ENCODE data around the gene OR1D5.

GRCh38 chr17:3048727-3049471 lies 14.5 kb downstream of the OR1D5 start:
- TF ChIP-seq, protein P1, sequence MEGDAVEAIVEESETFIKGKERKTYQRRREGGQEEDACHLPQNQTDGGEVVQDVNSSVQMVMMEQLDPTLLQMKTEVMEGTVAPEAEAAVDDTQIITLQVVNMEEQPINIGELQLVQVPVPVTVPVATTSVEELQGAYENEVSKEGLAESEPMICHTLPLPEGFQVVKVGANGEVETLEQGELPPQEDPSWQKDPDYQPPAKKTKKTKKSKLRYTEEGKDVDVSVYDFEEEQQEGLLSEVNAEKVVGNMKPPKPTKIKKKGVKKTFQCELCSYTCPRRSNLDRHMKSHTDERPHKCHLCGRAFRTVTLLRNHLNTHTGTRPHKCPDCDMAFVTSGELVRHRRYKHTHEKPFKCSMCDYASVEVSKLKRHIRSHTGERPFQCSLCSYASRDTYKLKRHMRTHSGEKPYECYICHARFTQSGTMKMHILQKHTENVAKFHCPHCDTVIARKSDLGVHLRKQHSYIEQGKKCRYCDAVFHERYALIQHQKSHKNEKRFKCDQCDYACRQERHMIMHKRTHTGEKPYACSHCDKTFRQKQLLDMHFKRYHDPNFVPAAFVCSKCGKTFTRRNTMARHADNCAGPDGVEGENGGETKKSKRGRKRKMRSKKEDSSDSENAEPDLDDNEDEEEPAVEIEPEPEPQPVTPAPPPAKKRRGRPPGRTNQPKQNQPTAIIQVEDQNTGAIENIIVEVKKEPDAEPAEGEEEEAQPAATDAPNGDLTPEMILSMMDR (IDR thresholded peaks at IDR 0.05; ENCODE audit: extremely low read depth in 1 of 2, insufficient read depth in 1 of 2, low read depth in 1 of 2, low read length in 2 of 2) = peak; percentile 74 to 86
- TF ChIP-seq MYC (IDR thresholded peaks at IDR 0.05; ENCODE audit: low read depth, low read length) = no peak
- peak; percentile 70 for TF ChIP-seq POLR2A (IDR thresholded peaks at IDR 0.05; ENCODE audit: low read depth, low read length)
- peak; percentile 69 for TF ChIP-seq POLR2AphosphoS5 (IDR thresholded peaks at IDR 0.05; ENCODE audit: insufficient read depth, low read depth, low read length)
- no peak for TF ChIP-seq GATA2 (IDR thresholded peaks at IDR 0.05; ENCODE audit: insufficient read depth, insufficient read length, low read depth, low read length)
- TF ChIP-seq, protein P2, sequence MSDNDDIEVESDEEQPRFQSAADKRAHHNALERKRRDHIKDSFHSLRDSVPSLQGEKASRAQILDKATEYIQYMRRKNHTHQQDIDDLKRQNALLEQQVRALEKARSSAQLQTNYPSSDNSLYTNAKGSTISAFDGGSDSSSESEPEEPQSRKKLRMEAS (IDR thresholded peaks at IDR 0.05; ENCODE audit: insufficient read depth, insufficient read length) = no peak
- no peak for TF ChIP-seq EZH2 (IDR thresholded peaks at IDR 0.05; ENCODE audit: borderline replicate concordance, low read depth, low read length, severe bottlenecking)
- TF ChIP-seq JUN (IDR thresholded peaks at IDR 0.05; ENCODE audit: borderline replicate concordance, insufficient read depth, insufficient read length, low read depth) = no peak
- no peak for TF ChIP-seq FOS (IDR thresholded peaks at IDR 0.05; ENCODE audit: borderline replicate concordance, insufficient read depth, low read length)
